Gastrocnemius medialis (tissue), 4 donors: ENCODE measurements around the gene CD300LD. TPM values are rescaled to one million over a fixed set of nuclear protein-coding genes. Genes with fewer than 3 reads are reported as not detected.

Experiments used
- ATAC-seq, 2 donors: fragments of 150-250 bp; one replicate each; pipeline ENCODE4 v1.9.1; 2016
- DNase-seq, 2 donors: peaks; one replicate each; pipeline ENCODE4 v3.0.0-alpha.2; 2019
- H3K27ac ChIP-seq, 4 donors: fragments of 200-600 bp; sonication (generic); 1 replicate in 1 of 4; 2 replicates in 3 of 4; pipeline ENCODE4 v1.5.1; 2016 to 2018; ENCODE audit warnings: mild to moderate bottlenecking in 2 of 4, moderate library complexity in 1 of 4
- H3K27me3 ChIP-seq, 3 donors: fragments of 200-600 bp; sonication (generic) in 2 of 3; 1 replicate in 1 of 3; 2 replicates in 2 of 3; pipeline versions ENCODE4 v1.5.1 to v1.6.0; 2016 to 2019; ENCODE audit warnings: mild to moderate bottlenecking in 1 of 3, moderate library complexity in 1 of 3
- H3K36me3 ChIP-seq, 2 donors: fragments of 200-600 bp; sonication (generic) in 1 of 2; one replicate each; pipeline ENCODE4 v1.5.1; 2017 to 2018
- H3K4me1 ChIP-seq, 2 donors: fragments of 200-600 bp; sonication (generic) in 1 of 2; one replicate each; pipeline ENCODE4 v1.5.1; 2016 to 2017; ENCODE audit warnings: mild to moderate bottlenecking in 2 of 2
- H3K4me3 ChIP-seq, 4 donors: fragments of 200-600 bp; sonication (generic) in 3 of 4; 1 replicate in 1 of 4; 2 replicates in 3 of 4; pipeline ENCODE4 v1.5.1; 2016 to 2019; ENCODE audit warnings: mild to moderate bottlenecking in 2 of 4
- H3K9me3 ChIP-seq, 3 donors: fragments of 200-600 bp; sonication (generic) in 2 of 3; 1 replicate in 1 of 3; 2 replicates in 2 of 3; pipeline ENCODE4 v1.5.1; 2016 to 2019
- CTCF ChIP-seq, 5 experiments: fragments of 450-650 bp in 3 of 5; fragments of 200-600 bp in 2 of 5; sonication (generic) in 2 of 5; IDR thresholded peaks in 4 of 5; conservative IDR thresholded peaks in 1 of 5; 1 replicate in 4 of 5; 2 replicates in 1 of 5; pipeline ENCODE4 v1.5.1; 2016 to 2019; ENCODE audit warnings: antibody characterized with exemption in 5 of 5, mild to moderate bottlenecking in 3 of 5, moderate library complexity in 3 of 5
- POLR2A ChIP-seq, 2 donors: fragments of 450-650 bp; IDR thresholded peaks; one replicate each; pipeline ENCODE4 v1.6.1; 2017; ENCODE audit warnings: antibody characterized with exemption in 2 of 2, mild to moderate bottlenecking in 2 of 2, moderate library complexity in 2 of 2
- in situ Hi-C, 4 donors: fragments of 200-750 bp; cut with MboI; loops; one replicate each; pipeline versions ENCODE4 v1.15.0 to v1.8.0; 2017; ENCODE audit warnings: low sequenced_read_pairs in 4 of 4
- intact Hi-C: fragments of 100-400 bp; cut with DNase I; formaldehyde crosslinking; loops from one replicate; pipeline ENCODE4 v1.15.1; 2023; ENCODE audit warnings: low total_unique reads
- total RNA-seq, 4 donors: library from RNA; depleted of rRNA; stranded (reverse); fragments of >200 nt; gene quantifications; one replicate each; pipeline versions ENCODE4 v1.1.0 to v1.2.3, GENCODE V29; 2016

CD300LD gene
- total RNA-seq, 4 donors from 2014 or later: not detected

GRCh38 chr17:74532115-74532514 lies 60.0 kb downstream of the CD300LD start:
- TF ChIP-seq POLR2A (IDR thresholded peaks at IDR 0.05): peak; percentile 18 to 40
- no peak for TF ChIP-seq CTCF (IDR thresholded peaks at IDR 0.05 in 4 of 5, conservative IDR thresholded peaks at IDR 0.05 in 1 of 5)
- Histone ChIP-seq H3K4me1 (no peaks in the 10 kb centered on the region), H3K27me3 (peaks cover 0 to 3% (median 0%) of the 10 kb centered on the region in 3 donors), H3K36me3 (no peaks in the 10 kb centered on the region), H3K27ac (no peak overlapping the region), H3K4me3 (no peak overlapping the region), H3K9me3 (peaks cover 0 to 3% (median 0%) of the 10 kb centered on the region in 3 donors)
- intact Hi-C loops: loop anchor here (5.0 kb wide), 2 partner anchors 40 to 65 kb away; partner anchors contain the start of gene CD300A
- ATAC-seq: peak; percentile 9 to 39
- in situ Hi-C loops: no loop called here
- DNase-seq: peak in 1 of 2 donors; percentile 50

- Histone ChIP-seq H3K9me3 (peaks cover 0 to 3% (median 0%) of the 10 kb centered on the region in 3 donors), H3K36me3 (no peaks in the 10 kb centered on the region), H3K27ac (no peak within 1 kb of the TSS), H3K4me3 (no peak within 1 kb of the TSS), H3K4me1 (no peaks in the 10 kb centered on the region), H3K27me3 (no peaks in the 10 kb centered on the region)
- ATAC-seq (no peak), DNase-seq (no peak)
- TF ChIP-seq POLR2A (IDR thresholded peaks at IDR 0.05) (no peak), CTCF (IDR thresholded peaks at IDR 0.05 in 4 of 5, conservative IDR thresholded peaks at IDR 0.05 in 1 of 5) (no peak)
- intact Hi-C loops: loop anchor here (5.0 kb wide), 2 partner anchors 39 to 64 kb away; partner anchors contain the start of gene CD300A
- in situ Hi-C loops: no loop called here
Measured at GRCh38 chr17:74531231-74531761, 60.8 kb downstream of the CD300LD start, which contains the start of gene CD300LB. Gene CD300LB (minus strand): TSS chr17:74531475. CDS start chr17:74531350, 125 bp downstream.

- TF ChIP-seq CTCF (IDR thresholded peaks at IDR 0.05 in 4 of 5, conservative IDR thresholded peaks at IDR 0.05 in 1 of 5) (no peak), POLR2A (IDR thresholded peaks at IDR 0.05) (no peak)
- peaks cover 0 to 3% (median 0%) of the 10 kb centered on the region in 3 donors for H3K9me3 ChIP-seq
- ATAC-seq (no peak), DNase-seq (no peak)
- no peak overlapping the region for H3K4me3 ChIP-seq
- in situ Hi-C loops (no loop called here), intact Hi-C loops (loop anchor here (5.0 kb wide), 2 partner anchors 38 to 63 kb away; partner anchors contain the start of gene CD300A)
- no peaks in the 10 kb centered on the region for H3K27me3 ChIP-seq
- H3K36me3 ChIP-seq: no peaks in the 10 kb centered on the region
- H3K27ac ChIP-seq: no peak overlapping the region
- H3K4me1 ChIP-seq: no peaks in the 10 kb centered on the region
Measured at GRCh38 chr17:74530831-74531150, 61.3 kb downstream of the CD300LD start.

Other genes with a start within 250 kb of the CD300LD start
- not detected for gene BTBD17, start 230.4 kb downstream of the CD300LD start, total RNA-seq
- not detected for gene GPR142, start 224.8 kb downstream of the CD300LD start, total RNA-seq
- 100 to 1,000 TPM in 3 of 4 donors, 10 to 100 TPM in 1; 80.4 to 138 (median 127) TPM for gene GPRC5C, start 160.2 kb downstream of the CD300LD start, total RNA-seq
- gene CD300A, start 125.6 kb downstream of the CD300LD start, total RNA-seq: 1 to 10 TPM in 2 of 4 donors, not detected in 2; 1.4 to 2.5 TPM
- under 1 TPM in 1 of 4 donors, not detected in 3; 0.16 TPM for gene CD300LB, start 60.8 kb downstream of the CD300LD start, total RNA-seq
- gene CD300C, start 46.2 kb downstream of the CD300LD start, total RNA-seq: under 1 TPM in 1 of 4 donors, not detected in 3; 0.16 TPM
- not detected for gene CD300H, start 24.8 kb downstream of the CD300LD start, total RNA-seq
- gene CD300E, start 31.5 kb upstream of the CD300LD start, total RNA-seq: under 1 TPM in 2 of 4 donors, not detected in 2; 0.26 to 0.91 TPM
- gene CD300LF, start 120.6 kb upstream of the CD300LD start, total RNA-seq: not detected
- gene RAB37, start 145.0 kb upstream of the CD300LD start, total RNA-seq: 1 to 10 TPM in 1 of 4 donors, under 1 TPM in 3; 0.24 to 3.7 (median 0.43) TPM
- 1 to 10 TPM; 3.8 to 5.6 (median 5.5) TPM for gene NHERF1, start 156.3 kb upstream of the CD300LD start, total RNA-seq
- 10 to 100 TPM in 3 of 4 donors, 1 to 10 TPM in 1; 7.7 to 27.4 (median 14.5) TPM for gene NAT9, start 184.1 kb upstream of the CD300LD start, total RNA-seq